ENCODE results near the gene ARAP3. TPM values are rescaled to one million over a fixed set of nuclear protein-coding genes. Genes with fewer than 3 reads are reported as not detected.

The ARAP3 gene
- total RNA-seq, 1 experiment from 2014 or later = not detected

GRCh38 chr5:141703133-141703561, 21.1 kb upstream of the ARAP3 start:
- in situ Hi-C loops (cut with HindIII; ENCODE audit: low sequenced_read_pairs) = no loop called here
- peak; percentile 75 for DNase-seq (ENCODE audit: low spot score)

GRCh38 chr5:141701360-141702119, 19.5 kb upstream of the ARAP3 start:
- no peak for DNase-seq (ENCODE audit: low spot score)
- in situ Hi-C loops (cut with HindIII; ENCODE audit: low sequenced_read_pairs) = no loop called here

- DNase-seq (ENCODE audit: low spot score) = no peak
- in situ Hi-C loops (cut with HindIII; ENCODE audit: low sequenced_read_pairs) = no loop called here
Observed at GRCh38 chr5:141697586-141697985, 15.6 kb upstream of the ARAP3 start.

GRCh38 chr5:141696431-141696830, 14.4 kb upstream of the ARAP3 start:
- in situ Hi-C loops (cut with HindIII; ENCODE audit: low sequenced_read_pairs) = no loop called here
- no peak for DNase-seq (ENCODE audit: low spot score)

- in situ Hi-C loops (cut with HindIII; ENCODE audit: low sequenced_read_pairs) = no loop called here
- DNase-seq (ENCODE audit: low spot score) = no peak
Observed at GRCh38 chr5:141695627-141696215, 13.7 kb upstream of the ARAP3 start.

- DNase-seq (ENCODE audit: low spot score) = no peak
- in situ Hi-C loops (cut with HindIII; ENCODE audit: low sequenced_read_pairs) = no loop called here
Observed at GRCh38 chr5:141694479-141694878, 12.4 kb upstream of the ARAP3 start.

- no peak for DNase-seq (ENCODE audit: low spot score)
- in situ Hi-C loops (cut with HindIII; ENCODE audit: low sequenced_read_pairs) = no loop called here
Observed at GRCh38 chr5:141692919-141693725, 11.1 kb upstream of the ARAP3 start.

GRCh38 chr5:141692533-141692888, 10.5 kb upstream of the ARAP3 start:
- in situ Hi-C loops (cut with HindIII; ENCODE audit: low sequenced_read_pairs) = no loop called here
- no peak for DNase-seq (ENCODE audit: low spot score)

- in situ Hi-C loops (cut with HindIII; ENCODE audit: low sequenced_read_pairs) = no loop called here
- DNase-seq (ENCODE audit: low spot score) = peak; percentile 85
Observed at GRCh38 chr5:141691867-141692532, 10.0 kb upstream of the ARAP3 start.

GRCh38 chr5:141691286-141691866, 9.3 kb upstream of the ARAP3 start:
- in situ Hi-C loops (cut with HindIII; ENCODE audit: low sequenced_read_pairs) = no loop called here
- no peak for DNase-seq (ENCODE audit: low spot score)

- in situ Hi-C loops (cut with HindIII; ENCODE audit: low sequenced_read_pairs) = no loop called here
- no peak for DNase-seq (ENCODE audit: low spot score)
Observed at GRCh38 chr5:141686648-141687416, 4.8 kb upstream of the ARAP3 start.

- in situ Hi-C loops (cut with HindIII; ENCODE audit: low sequenced_read_pairs) = no loop called here
- DNase-seq (ENCODE audit: low spot score) = no peak
Observed at GRCh38 chr5:141685591-141685990, 3.6 kb upstream of the ARAP3 start.

- DNase-seq (ENCODE audit: low spot score) = no peak
- in situ Hi-C loops (cut with HindIII; ENCODE audit: low sequenced_read_pairs) = no loop called here
Observed at GRCh38 chr5:141683596-141684141, 1.6 kb upstream of the ARAP3 start.

- in situ Hi-C loops (cut with HindIII; ENCODE audit: low sequenced_read_pairs) = no loop called here
- DNase-seq (ENCODE audit: low spot score) = no peak
Observed at GRCh38 chr5:141681295-141681694, 735 bp downstream of the ARAP3 start.

GRCh38 chr5:141680751-141681201, 1.3 kb downstream of the ARAP3 start:
- no peak for DNase-seq (ENCODE audit: low spot score)
- in situ Hi-C loops (cut with HindIII; ENCODE audit: low sequenced_read_pairs) = no loop called here

- no peak for DNase-seq (ENCODE audit: low spot score)
- in situ Hi-C loops (cut with HindIII; ENCODE audit: low sequenced_read_pairs) = no loop called here
Observed at GRCh38 chr5:141680178-141680577, 1.9 kb downstream of the ARAP3 start.

- in situ Hi-C loops (cut with HindIII; ENCODE audit: low sequenced_read_pairs) = no loop called here
Observed at GRCh38 chr5:141677415-141677814, 4.6 kb downstream of the ARAP3 start.

GRCh38 chr5:141675672-141676071, 6.4 kb downstream of the ARAP3 start:
- no peak for DNase-seq (ENCODE audit: low spot score)
- in situ Hi-C loops (cut with HindIII; ENCODE audit: low sequenced_read_pairs) = no loop called here

More at GRCh38 chr5:141677415-141677814, 4.6 kb downstream of the ARAP3 start:
- DNase-seq (ENCODE audit: low spot score) = no peak

Measured in G401 (cell line).